ENCODE measurements around the gene CCDC7. TPM values are rescaled to one million over a fixed set of nuclear protein-coding genes. Genes with fewer than 3 reads are reported as not detected.

Gene CCDC7
- total RNA-seq, 1 donor from 2014 or later: 2.3 TPM

- H3K4me1 ChIP-seq (ENCODE audit: insufficient read depth, low read length): no peaks in the 10 kb centered on the region
- no peak for TF ChIP-seq CTCF (IDR thresholded peaks at IDR 0.05; ENCODE audit: insufficient read depth, low read depth, low read length)
- no peak for TF ChIP-seq EZH2 (IDR thresholded peaks at IDR 0.05; ENCODE audit: insufficient read depth, low read length)
- no peaks in the 10 kb centered on the region for H3K9me3 ChIP-seq (ENCODE audit: insufficient read depth, low read depth, low read length)
- no peaks in the 10 kb centered on the region for H3K79me2 ChIP-seq (ENCODE audit: insufficient read depth, low read length)
- no peak overlapping the region for H3K9ac ChIP-seq (ENCODE audit: low read length)
- H3K27ac Mint-ChIP-seq (ENCODE audit: unreplicated experiment): no peak overlapping the region
- no peak overlapping the region for H3K4me3 Mint-ChIP-seq (ENCODE audit: unreplicated experiment)
- DNase-seq (ENCODE audit: low read depth): no peak
- no peak overlapping the region for H2AFZ ChIP-seq (ENCODE audit: low read depth, low read length)
- no peak overlapping the region for H3K4me3 ChIP-seq (ENCODE audit: insufficient read depth, low read depth, low read length)
- H3K36me3 Mint-ChIP-seq (ENCODE audit: low read depth, unreplicated experiment): no peaks in the 10 kb centered on the region
- no peaks in the 10 kb centered on the region for H3K4me1 Mint-ChIP-seq (ENCODE audit: low read depth, unreplicated experiment)
- no peak overlapping the region for H3K27ac ChIP-seq (ENCODE audit: low read depth, low read length)
- no peaks in the 10 kb centered on the region for H4K20me1 ChIP-seq (ENCODE audit: insufficient read depth, low read length)
- H3K27me3 ChIP-seq (ENCODE audit: insufficient read depth, low read length): no peaks in the 10 kb centered on the region
- no peaks in the 10 kb centered on the region for H3K27me3 Mint-ChIP-seq (ENCODE audit: low read depth, unreplicated experiment)
- H3K36me3 ChIP-seq (ENCODE audit: insufficient read depth, low read length): no peaks in the 10 kb centered on the region
- no peak for FAIRE-seq
- H3K9me3 Mint-ChIP-seq (ENCODE audit: unreplicated experiment): peaks cover 11% of the 10 kb centered on the region
- no peak overlapping the region for H3K4me2 ChIP-seq (ENCODE audit: low read length)
Measured at GRCh38 chr10:32616438-32616837, 170.5 kb downstream of the CCDC7 start.

GRCh38 chr10:32618482-32618881 lies 172.5 kb downstream of the CCDC7 start:
- no peak for TF ChIP-seq CTCF (IDR thresholded peaks at IDR 0.05; ENCODE audit: insufficient read depth, low read depth, low read length)
- TF ChIP-seq EZH2 (IDR thresholded peaks at IDR 0.05; ENCODE audit: insufficient read depth, low read length): no peak
- Histone ChIP-seq H2AFZ (ENCODE audit: low read depth, low read length) (no peak overlapping the region), H3K27me3 (ENCODE audit: insufficient read depth, low read length) (no peaks in the 10 kb centered on the region), H4K20me1 (ENCODE audit: insufficient read depth, low read length) (no peaks in the 10 kb centered on the region), H3K4me1 (ENCODE audit: insufficient read depth, low read length) (no peaks in the 10 kb centered on the region), H3K4me3 (ENCODE audit: insufficient read depth, low read depth, low read length) (no peak overlapping the region), H3K4me2 (ENCODE audit: low read length) (no peak overlapping the region), H3K36me3 (ENCODE audit: insufficient read depth, low read length) (no peaks in the 10 kb centered on the region), H3K79me2 (ENCODE audit: insufficient read depth, low read length) (no peaks in the 10 kb centered on the region), H3K27ac (ENCODE audit: low read depth, low read length) (no peak overlapping the region), H3K9ac (ENCODE audit: low read length) (no peak overlapping the region), H3K9me3 (ENCODE audit: insufficient read depth, low read depth, low read length) (no peaks in the 10 kb centered on the region)
- no peak overlapping the region for H3K27ac Mint-ChIP-seq (ENCODE audit: unreplicated experiment)
- peak; percentile 2 for DNase-seq (ENCODE audit: low read depth)
- no peaks in the 10 kb centered on the region for H3K36me3 Mint-ChIP-seq (ENCODE audit: low read depth, unreplicated experiment)
- no peaks in the 10 kb centered on the region for H3K27me3 Mint-ChIP-seq (ENCODE audit: low read depth, unreplicated experiment)
- H3K4me1 Mint-ChIP-seq (ENCODE audit: low read depth, unreplicated experiment): no peaks in the 10 kb centered on the region
- H3K9me3 Mint-ChIP-seq (ENCODE audit: unreplicated experiment): peaks cover 3% of the 10 kb centered on the region
- FAIRE-seq: no peak
- H3K4me3 Mint-ChIP-seq (ENCODE audit: unreplicated experiment): no peak overlapping the region

- no peak for TF ChIP-seq EZH2 (IDR thresholded peaks at IDR 0.05; ENCODE audit: insufficient read depth, low read length)
- TF ChIP-seq CTCF (IDR thresholded peaks at IDR 0.05; ENCODE audit: insufficient read depth, low read depth, low read length): no peak
- no peak overlapping the region for H3K9ac ChIP-seq (ENCODE audit: low read length)
- H2AFZ ChIP-seq (ENCODE audit: low read depth, low read length): no peak overlapping the region
- no peaks in the 10 kb centered on the region for H3K36me3 Mint-ChIP-seq (ENCODE audit: low read depth, unreplicated experiment)
- H3K27ac Mint-ChIP-seq (ENCODE audit: unreplicated experiment): no peak overlapping the region
- FAIRE-seq (no peak), DNase-seq (ENCODE audit: low read depth) (no peak)
- no peaks in the 10 kb centered on the region for H3K4me1 ChIP-seq (ENCODE audit: insufficient read depth, low read length)
- peaks cover 6% of the 10 kb centered on the region for H3K9me3 Mint-ChIP-seq (ENCODE audit: unreplicated experiment)
- no peaks in the 10 kb centered on the region for H3K27me3 Mint-ChIP-seq (ENCODE audit: low read depth, unreplicated experiment)
- H3K79me2 ChIP-seq (ENCODE audit: insufficient read depth, low read length): no peaks in the 10 kb centered on the region
- H3K4me3 ChIP-seq (ENCODE audit: insufficient read depth, low read depth, low read length): no peak overlapping the region
- no peaks in the 10 kb centered on the region for H3K9me3 ChIP-seq (ENCODE audit: insufficient read depth, low read depth, low read length)
- no peaks in the 10 kb centered on the region for H3K27me3 ChIP-seq (ENCODE audit: insufficient read depth, low read length)
- no peak overlapping the region for H3K4me2 ChIP-seq (ENCODE audit: low read length)
- no peaks in the 10 kb centered on the region for H3K4me1 Mint-ChIP-seq (ENCODE audit: low read depth, unreplicated experiment)
- H3K27ac ChIP-seq (ENCODE audit: low read depth, low read length): no peak overlapping the region
- no peaks in the 10 kb centered on the region for H3K36me3 ChIP-seq (ENCODE audit: insufficient read depth, low read length)
- no peak overlapping the region for H3K4me3 Mint-ChIP-seq (ENCODE audit: unreplicated experiment)
- H4K20me1 ChIP-seq (ENCODE audit: insufficient read depth, low read length): no peaks in the 10 kb centered on the region
Measured at GRCh38 chr10:32621969-32622368, 176.0 kb downstream of the CCDC7 start.
